ENCODE measurements around the gene AGMO.

The AGMO gene

GRCh38 chr7:15397159-15397550 lies 164.7 kb downstream of the AGMO start:
- DNase-seq (ENCODE audit: low spot score): no peak

- no peak for DNase-seq (ENCODE audit: low spot score)
These were observed 165.3 kb downstream of the AGMO start for GRCh38 chr7:15396210-15397158.

GRCh38 chr7:15389073-15389472 lies 172.7 kb downstream of the AGMO start:
- no peak for DNase-seq (ENCODE audit: low spot score)

- DNase-seq (ENCODE audit: low spot score): no peak
These were observed 183.2 kb downstream of the AGMO start for GRCh38 chr7:15378494-15379145.

- DNase-seq (ENCODE audit: low spot score): no peak
These were observed 185.2 kb downstream of the AGMO start for GRCh38 chr7:15376600-15376999.

- DNase-seq (ENCODE audit: low spot score): no peak
These were observed 191.4 kb downstream of the AGMO start for GRCh38 chr7:15370441-15370840.

GRCh38 chr7:15368653-15369052 lies 193.2 kb downstream of the AGMO start:
- no peak for DNase-seq (ENCODE audit: low spot score)

GRCh38 chr7:15367897-15368296 lies 193.9 kb downstream of the AGMO start:
- DNase-seq (ENCODE audit: low spot score): no peak

GRCh38 chr7:15358112-15358511 lies 203.7 kb downstream of the AGMO start:
- DNase-seq (ENCODE audit: low spot score): no peak

GRCh38 chr7:15352421-15353206 lies 209.2 kb downstream of the AGMO start:
- no peak for DNase-seq (ENCODE audit: low spot score)

GRCh38 chr7:15345216-15345615 lies 216.6 kb downstream of the AGMO start:
- DNase-seq (ENCODE audit: low spot score): no peak

- DNase-seq (ENCODE audit: low spot score): no peak
These were observed 220.0 kb downstream of the AGMO start for GRCh38 chr7:15341817-15342216.

GRCh38 chr7:15336146-15336545 lies 225.7 kb downstream of the AGMO start:
- no peak for DNase-seq (ENCODE audit: low spot score)

GRCh38 chr7:15335390-15335789 lies 226.4 kb downstream of the AGMO start:
- no peak for DNase-seq (ENCODE audit: low spot score)

GRCh38 chr7:15334536-15335263 lies 227.1 kb downstream of the AGMO start:
- peak; percentile 15 for DNase-seq (ENCODE audit: low spot score)

- DNase-seq (ENCODE audit: low spot score): no peak
These were observed 228.9 kb downstream of the AGMO start for GRCh38 chr7:15332956-15333355.

- DNase-seq (ENCODE audit: low spot score): no peak
These were observed 230.9 kb downstream of the AGMO start for GRCh38 chr7:15330943-15331342.

GRCh38 chr7:15327001-15327400 lies 234.8 kb downstream of the AGMO start:
- no peak for DNase-seq (ENCODE audit: low spot score)

GRCh38 chr7:15326044-15326644 lies 235.7 kb downstream of the AGMO start:
- peak; percentile 63 for DNase-seq (ENCODE audit: low spot score)

- DNase-seq (ENCODE audit: low spot score): no peak
These were observed 238.3 kb downstream of the AGMO start for GRCh38 chr7:15323550-15323949.

GRCh38 chr7:15317215-15317614 lies 244.6 kb downstream of the AGMO start:
- DNase-seq (ENCODE audit: low spot score): no peak

All from SW480 (cell line).